Forelimb muscle (tissue), 1 donor: ENCODE data around the gene TTC39A. TPM values are rescaled to one million over a fixed set of nuclear protein-coding genes. Genes with fewer than 3 reads are reported as not detected.

Experiments used
- DNase-seq: peaks from one replicate; pipeline ENCODE4 v3.0.0-alpha.2; 2013; ENCODE audit warnings: low read depth
- polyA plus RNA-seq: library from polyadenylated mRNA; unstranded; fragments of 120-200 nt; gene quantifications from one replicate; pipeline ENCODE4 v1.2.1, GENCODE V29; 2013; ENCODE audit not compliant: insufficient read length

The TTC39A gene
- polyA plus RNA-seq, result 3.9 TPM

- DNase-seq, result no peak
Observed at GRCh38 chr1:51330331-51331201, at the start of gene TTC39A. TTC39A (minus strand) TSS chr1:51330562; CDS start chr1:51330477, 85 bp downstream.

- DNase-seq, result no peak
Observed at GRCh38 chr1:51378871-51379270, 48.5 kb upstream of the TTC39A start.

- no peak for DNase-seq
Observed at GRCh38 chr1:51373898-51374297, 43.5 kb upstream of the TTC39A start.

- DNase-seq, result no peak
Observed at GRCh38 chr1:51372561-51372960, 42.2 kb upstream of the TTC39A start.

DNA sequence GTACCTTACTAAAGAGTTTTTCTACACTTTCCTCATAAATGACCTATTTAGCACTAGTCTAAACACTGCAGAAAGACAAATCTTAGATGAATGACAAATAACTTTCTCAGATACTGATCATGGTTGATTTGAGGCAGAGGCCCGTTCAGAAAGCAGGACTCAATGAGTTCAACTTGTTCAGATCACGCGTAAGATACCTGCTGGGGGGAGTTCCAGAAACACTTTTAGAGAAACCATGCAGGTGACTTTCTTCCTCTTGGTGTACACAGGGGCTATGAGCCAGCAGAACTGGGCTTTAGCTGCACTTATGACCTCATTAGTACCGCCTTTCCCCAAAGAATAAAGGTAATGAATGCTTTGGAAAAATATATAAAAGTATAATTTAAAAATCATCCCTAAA, 38.8 kb upstream of the TTC39A start:
- no peak for DNase-seq

DNA sequence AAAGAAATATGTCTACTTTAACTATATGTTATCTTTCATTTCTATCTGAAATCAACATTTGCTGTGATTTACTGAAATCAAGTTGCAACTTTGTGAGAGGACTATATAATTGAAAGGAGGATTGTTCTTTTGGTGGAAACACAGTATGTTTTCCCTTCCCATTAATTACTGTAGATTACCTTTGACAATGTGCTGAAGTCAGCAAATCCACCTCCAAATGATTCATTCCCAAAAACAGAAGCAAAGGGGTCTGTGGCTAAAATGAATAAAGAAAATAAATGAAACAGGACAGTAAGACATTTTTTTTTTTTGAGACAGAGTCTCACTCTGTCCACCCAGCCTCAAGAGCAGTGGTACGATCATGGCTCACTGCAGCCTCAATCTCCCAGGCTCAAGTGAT, 35.4 kb upstream of the TTC39A start:
- DNase-seq, result no peak

GRCh38 chr1:51359879-51360278, 29.5 kb upstream of the TTC39A start:
- DNase-seq, result no peak

DNA sequence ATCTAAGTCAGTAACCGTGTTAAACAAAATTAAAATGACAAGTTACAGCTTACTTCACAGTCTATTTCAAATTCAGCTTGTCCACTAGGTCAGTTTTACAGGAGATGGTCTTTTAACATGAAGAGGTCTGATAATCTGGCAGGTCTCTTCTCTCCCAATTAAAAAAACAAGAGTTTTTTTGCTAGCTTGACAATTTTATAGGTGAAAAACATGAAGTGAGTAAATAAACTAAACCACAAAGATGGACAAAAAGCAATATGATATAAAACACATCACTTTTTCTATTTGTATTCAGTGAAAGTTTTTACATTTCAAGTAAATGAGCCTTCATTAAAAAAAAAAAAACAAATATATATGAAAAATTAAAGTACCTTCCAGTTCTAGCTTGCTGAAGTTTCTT, 25.0 kb upstream of the TTC39A start:
- no peak for DNase-seq

DNA sequence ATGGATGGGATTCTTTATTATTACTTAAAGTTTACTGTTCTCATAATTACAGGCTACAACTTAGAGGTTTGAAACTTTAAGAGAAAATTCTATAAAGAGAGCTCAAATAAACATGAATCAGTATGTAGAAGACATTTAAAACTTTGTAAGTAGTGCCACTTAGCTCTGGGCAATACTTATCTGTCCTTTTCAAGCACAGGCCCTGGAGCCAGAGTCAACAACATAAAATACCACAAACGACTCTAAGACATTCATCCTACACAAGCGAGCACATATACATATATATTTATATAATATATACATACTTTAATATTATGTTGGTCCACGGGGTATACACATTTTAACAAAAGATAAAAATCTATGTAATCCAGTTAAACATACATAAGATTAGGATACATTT, 24.1 kb upstream of the TTC39A start:
- no peak for DNase-seq

- DNase-seq, result no peak
Observed at GRCh38 chr1:51351907-51352306, 21.5 kb upstream of the TTC39A start.

GRCh38 chr1:51349862-51350261, 19.5 kb upstream of the TTC39A start:
- DNase-seq, result no peak

GRCh38 chr1:51348147-51348527, 17.8 kb upstream of the TTC39A start:
- DNase-seq, result no peak

GRCh38 chr1:51347398-51348146, 17.2 kb upstream of the TTC39A start:
- DNase-seq, result no peak

DNA sequence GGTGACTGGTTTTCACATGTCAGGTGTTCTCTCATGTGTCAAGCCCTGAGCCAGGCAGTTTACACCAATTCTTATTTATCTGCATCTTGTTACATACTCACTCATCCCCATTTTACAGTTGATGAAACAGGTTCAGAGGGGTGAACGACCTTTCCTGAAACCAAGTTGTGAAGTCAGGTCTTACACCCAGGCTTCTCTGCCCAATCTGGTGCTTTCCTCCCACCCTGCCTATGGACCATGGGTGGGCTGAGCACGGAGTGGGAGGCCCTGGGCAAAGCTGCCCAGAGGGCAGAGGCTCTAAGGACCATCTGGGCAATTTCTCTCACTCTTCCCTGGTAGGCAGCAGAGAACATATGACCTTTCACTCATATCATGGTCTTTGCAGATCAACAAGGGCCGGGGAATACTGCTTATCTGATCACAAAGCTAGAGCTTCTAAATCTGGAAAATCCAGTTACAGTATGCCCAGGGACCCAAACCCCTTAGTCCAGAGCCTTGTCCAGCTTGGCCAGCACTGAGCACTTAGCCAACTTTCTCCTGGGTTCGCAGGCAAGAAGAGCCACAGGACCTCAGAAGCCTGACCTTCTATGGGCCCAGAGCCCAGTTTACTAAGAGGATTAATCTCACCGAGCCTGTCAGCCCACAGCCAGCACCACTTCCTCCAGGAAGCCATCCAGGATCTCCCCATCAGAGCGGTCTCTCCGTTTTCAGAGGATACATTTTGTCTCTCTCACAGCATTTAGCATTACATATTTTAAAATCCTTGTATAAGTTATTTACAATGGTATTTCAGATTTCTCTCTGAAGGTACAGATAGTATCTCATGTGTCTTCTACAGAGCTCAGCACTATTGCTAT, 16.0 kb upstream of the TTC39A start:
- DNase-seq, result no peak

- DNase-seq, result no peak
Observed at GRCh38 chr1:51345300-51345687, 14.9 kb upstream of the TTC39A start.

DNA sequence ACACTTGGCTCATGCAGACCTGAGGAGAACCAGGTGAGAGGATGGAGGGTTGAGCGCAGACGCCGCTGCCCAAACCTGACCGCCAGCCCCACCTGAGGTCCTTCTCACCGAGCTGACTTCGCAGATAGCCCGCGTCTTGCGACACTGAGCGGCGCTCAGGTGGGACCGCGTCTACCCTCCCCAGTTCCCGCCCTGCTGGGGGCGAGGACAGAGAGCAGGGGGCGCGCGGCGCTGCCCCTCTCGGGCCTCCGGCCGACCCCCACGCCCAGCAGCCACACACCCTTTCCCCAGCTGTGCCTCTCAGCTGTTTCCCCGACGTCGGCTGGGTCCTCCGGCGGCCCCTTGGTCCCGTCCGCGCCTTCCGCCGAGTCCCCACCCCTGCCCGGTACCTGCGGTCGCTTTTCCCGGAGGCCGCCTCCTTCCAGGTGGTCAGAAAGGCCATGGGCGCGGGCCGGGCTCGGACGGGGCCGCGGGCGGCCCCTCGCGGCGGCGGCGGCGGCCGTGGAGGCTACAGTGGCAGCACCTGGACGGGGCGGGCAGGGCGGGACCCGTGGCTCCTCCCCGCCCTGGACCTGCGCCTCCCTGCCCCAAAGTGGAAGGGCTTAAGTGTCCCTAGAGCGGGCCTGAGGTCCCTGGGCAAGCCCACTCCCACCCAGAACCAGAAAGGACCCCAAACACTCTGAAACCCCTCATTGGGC, 14.4 kb upstream of the TTC39A start:
- no peak for DNase-seq

DNA sequence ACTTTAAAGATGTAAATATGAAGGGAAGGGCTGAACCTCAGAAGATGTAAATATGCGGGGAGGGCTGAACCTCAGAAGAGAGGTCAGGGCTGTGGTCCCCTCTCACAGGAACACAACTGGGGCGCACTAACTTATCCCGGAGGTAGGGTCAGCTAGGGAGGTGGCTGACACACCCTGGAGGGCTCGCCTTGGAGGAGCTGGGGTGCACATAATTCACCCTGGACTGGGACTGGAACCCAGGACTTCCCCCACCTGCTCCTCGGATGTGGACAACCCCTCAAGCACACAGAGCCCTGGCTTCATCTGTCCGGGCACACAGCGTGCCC, 13.9 kb upstream of the TTC39A start:
- no peak for DNase-seq

GRCh38 chr1:51343624-51344023, 13.3 kb upstream of the TTC39A start:
- no peak for DNase-seq

DNA sequence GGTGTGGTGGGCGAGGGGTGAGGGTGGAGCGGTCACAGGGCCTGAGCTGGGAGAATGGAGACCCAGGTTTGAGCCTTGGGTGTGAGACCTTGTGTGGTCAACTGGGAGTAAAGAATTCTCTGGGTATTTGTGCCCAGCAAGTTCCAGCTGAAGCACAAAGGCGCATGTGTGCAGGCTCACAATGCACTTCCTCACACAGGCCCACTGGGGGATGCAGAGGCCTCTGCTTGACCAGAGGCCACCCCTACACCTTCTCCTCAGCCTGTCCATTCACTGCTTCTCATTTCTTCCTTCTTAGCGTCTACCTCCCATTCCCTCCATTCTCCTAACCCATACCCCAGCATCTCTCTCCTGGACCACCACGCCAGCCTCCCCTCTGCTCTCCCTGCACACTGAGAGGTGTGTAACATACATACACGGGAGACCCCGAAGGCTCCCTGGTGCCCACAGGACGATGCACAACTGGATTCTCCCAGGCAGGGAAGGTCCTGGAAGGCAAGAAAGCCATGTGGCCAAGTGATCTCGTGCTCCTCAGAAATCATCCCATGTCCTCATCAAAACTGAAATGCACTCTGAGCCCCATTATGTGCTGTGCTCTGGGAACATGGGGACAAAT, 12.3 kb upstream of the TTC39A start:
- DNase-seq, result no peak

GRCh38 chr1:51341876-51342496, 11.6 kb upstream of the TTC39A start:
- no peak for DNase-seq

DNA sequence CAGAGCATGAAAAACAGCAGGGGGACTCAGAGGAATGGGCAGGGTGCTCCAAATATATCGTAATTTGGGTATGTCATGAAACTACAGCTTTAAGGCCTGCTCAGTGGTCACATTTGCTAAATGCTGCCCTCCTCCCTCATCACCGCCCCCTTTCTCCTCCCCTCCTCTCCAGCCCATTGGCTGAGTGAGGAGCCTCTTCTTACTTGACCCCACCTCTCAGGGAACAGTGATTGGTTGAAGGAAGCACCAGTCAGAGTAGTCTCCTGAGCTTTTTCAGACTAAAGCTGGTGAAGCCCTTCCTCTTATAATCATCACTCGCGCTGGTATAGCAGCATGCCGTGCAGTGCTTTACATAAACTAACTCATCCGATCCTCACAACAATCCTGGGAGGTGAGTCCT, 10.0 kb upstream of the TTC39A start:
- no peak for DNase-seq
